Skin of body (tissue), 2 donors: ENCODE data around the gene ATAT1. TPM values are rescaled to one million over a fixed set of nuclear protein-coding genes. Genes with fewer than 3 reads are reported as not detected.

Source experiments
- DNase-seq: peaks from one replicate; lab custom pipeline; 2025; lab: John Stamatoyannopoulos, UW
- total RNA-seq: library from RNA; depleted of rRNA; stranded (reverse); fragments of >200 nt; gene quantifications from one replicate; pipeline ENCODE4 v1.2.3, GENCODE V29; 2014

Gene ATAT1
- total RNA-seq, 1 donor from 2014 or later = 7.8 TPM

- no peak for DNase-seq
Measured at GRCh38 chr6:30613251-30614043, 13.2 kb upstream of the ATAT1 start.

GRCh38 chr6:30614044-30614842 is 12.4 kb upstream of the ATAT1 start:
- DNase-seq = no peak

DNA sequence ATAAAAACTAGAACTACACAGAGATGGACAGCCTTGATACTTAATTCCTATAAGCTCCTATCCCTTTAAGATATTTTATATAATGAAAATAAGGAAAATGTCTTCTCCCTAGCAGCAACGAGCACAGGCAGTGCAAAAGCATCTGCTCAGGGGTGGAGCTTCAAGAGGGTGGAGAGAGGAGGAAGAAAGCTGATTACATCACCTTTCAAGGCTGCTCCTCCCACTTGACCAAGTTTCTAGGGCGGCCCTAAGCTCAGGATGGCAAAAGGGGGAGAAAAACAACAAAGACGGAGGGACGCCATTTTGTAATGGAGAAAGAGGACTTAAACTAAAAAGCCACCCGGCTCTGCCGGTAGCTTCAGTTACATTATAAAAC is 11.8 kb upstream of the ATAT1 start:
- peak; percentile 99 for DNase-seq

GRCh38 chr6:30615219-30615957 is 11.3 kb upstream of the ATAT1 start:
- DNase-seq = peak; percentile 90

DNA sequence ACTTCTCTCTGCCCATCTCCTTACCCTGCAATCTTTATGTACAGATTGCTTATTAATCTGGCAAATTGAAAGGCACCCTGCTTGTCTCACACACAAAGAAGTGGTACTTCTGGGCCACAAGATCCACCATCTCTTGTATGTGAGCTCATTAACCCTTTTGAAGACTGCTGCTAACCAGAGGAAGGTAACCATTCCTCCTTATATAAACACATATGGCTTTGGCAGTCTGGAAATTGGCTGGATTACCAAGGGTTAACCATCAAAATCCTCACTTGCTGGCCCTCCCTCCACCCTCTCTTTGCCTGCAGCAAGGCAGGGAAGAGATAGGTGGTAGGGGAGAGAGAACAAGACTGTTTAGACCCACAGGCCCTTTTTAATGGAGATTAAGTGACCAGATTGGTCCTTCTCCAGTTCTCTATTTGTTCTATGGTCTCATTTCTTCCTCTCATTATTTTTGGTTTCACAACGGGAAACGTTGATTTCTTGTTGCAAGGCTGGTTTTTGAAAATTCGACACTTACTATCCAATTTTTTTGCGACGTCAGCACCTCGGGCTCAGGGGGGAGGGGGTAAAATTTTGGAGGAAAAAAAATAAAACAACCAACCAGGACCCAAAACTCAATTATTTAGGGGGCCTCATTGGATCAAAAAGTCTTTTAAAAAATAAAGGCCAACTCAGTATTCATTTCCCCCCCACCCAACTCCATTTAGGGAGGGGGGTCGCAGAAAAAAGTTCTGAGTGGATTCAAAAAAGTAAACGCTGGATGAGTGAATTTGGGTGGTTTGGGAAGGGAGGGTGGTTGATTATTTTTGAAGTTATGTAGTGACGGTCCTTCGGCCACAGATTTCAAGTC is 10.5 kb upstream of the ATAT1 start:
- peak; percentile 70 for DNase-seq

DNA sequence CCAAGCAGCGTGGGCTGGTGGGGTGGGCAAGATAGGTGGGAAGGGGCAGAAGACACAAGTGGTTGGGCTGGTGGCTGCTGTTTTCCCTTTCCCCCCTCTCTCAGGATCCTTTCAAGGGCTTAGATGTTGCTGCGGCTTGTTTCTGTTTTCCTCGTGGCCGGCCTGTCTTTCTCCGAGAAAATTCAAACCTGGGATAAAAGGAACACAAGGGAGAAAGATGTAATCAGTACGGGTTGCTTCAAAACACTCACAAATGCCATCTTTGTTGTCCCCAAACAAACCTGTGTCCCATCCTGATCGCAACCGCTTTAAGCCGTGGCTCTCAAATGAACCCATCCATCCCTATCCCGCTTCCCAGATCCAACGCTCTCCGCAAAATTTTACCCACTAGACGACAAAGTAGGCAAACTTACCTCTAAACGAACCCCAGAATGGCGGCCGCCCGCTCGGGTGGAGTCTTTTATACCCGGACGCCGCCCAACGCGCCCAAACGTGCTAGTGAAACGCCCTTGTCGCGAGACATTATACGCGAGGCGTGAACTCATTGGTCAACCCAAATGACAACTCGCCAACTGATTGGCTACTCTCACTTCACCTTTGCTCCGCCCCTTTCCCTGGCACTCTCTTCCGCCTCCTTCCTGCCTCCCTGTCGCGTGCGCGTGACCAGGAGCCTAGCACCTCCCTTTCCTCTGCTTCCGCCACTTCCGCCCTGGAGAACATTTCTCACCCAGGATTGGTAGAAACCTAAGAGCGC is 9.7 kb upstream of the ATAT1 start, which contains the start of gene PPP1R10:
PPP1R10 (minus strand) TSS at position 433 of the 754 bp plus-strand sequence. CDS start 7,299 bp downstream, outside the sequence.
- DNase-seq = peak; percentile 100

GRCh38 chr6:30617565-30618269 is 9.0 kb upstream of the ATAT1 start, which contains the start of gene MRPS18B:
Gene MRPS18B (plus strand): TSS chr6:30617840. CDS start chr6:30617866, 26 bp downstream.
- DNase-seq = peak; percentile 100

- DNase-seq = no peak
Measured at GRCh38 chr6:30618270-30618797, 8.3 kb upstream of the ATAT1 start.

DNA sequence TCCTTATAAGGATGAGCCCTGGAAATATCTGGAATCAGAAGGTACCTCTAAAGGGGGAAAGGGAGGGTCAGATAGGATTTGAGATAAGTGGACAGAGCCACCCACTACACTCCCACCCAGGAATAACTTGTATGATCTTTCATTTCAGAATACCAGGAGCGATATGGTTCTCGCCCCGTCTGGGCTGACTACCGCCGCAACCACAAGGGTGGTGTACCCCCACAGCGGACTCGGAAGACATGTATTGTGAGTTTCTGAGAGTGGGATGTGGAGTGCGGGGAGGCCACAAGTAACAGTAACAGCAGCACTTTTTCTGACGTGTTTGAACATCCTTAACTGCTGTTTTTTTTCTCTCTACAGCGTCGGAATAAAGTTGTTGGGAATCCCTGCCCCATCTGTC is 7.1 kb upstream of the ATAT1 start:
- DNase-seq = no peak

GRCh38 chr6:30625511-30625910 is 1.2 kb upstream of the ATAT1 start:
- DNase-seq = no peak

- no peak for DNase-seq
Measured at GRCh38 chr6:30635834-30636233, 9.2 kb downstream of the ATAT1 start.

DNA sequence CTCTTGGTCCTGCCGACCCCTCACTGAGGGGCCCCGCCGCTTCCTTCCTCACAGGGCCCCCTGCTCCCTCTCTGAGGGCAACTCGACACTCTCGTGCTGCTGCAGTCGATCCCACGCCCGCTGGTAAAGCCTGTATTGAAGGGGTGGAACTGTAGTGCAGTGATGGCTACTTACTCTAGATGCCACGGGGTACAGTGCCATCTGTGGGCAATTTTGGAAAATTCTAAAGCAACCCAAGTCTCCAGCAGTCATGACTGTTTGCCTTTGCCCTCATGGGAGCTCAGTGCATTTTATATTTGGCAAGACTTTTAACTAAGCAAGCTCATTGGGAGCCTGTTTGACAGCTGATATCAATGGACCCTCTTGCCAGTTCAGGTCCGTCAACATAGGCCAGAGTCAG is 13.8 kb downstream of the ATAT1 start:
- no peak for DNase-seq

DNA sequence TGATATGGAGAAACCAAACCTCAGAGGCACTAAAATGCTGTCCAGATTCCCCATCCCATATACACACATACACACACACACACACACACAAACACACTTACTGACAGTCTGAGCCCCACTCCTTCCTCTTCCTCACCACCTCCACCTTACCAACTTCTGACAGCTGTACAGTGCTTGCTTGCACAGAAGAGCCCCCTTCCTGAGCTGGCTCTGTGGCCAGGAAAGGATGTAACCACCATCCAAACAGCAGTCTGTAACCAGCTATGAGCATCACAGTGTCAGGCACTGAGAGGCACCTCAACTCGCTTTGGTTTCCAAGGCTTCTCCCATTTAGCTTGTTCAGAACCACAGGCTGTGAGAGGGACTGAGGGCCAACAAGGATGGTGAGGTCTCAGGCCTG is 14.4 kb downstream of the ATAT1 start:
- no peak for DNase-seq

DNA sequence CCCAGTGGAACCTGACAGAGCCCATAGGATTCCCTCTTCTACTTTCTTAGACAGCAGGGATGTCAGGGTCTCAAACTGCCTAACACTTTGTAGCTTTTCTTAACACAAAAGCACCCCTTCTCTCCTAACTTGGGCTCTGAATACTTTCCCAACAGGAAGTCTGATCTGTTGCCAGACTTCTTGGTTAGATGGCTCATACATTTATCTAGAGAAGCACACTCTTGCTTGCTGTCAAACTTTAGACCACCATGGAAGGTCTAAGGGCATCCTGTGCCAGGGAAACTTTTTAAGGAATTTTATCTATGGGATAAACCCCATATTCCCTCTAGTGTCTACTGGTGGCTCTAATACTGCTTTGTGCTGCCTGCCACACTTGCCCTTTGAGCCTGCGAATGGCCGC is 17.0 kb downstream of the ATAT1 start:
- no peak for DNase-seq

GRCh38 chr6:30644769-30645168 is 18.1 kb downstream of the ATAT1 start:
- DNase-seq = no peak

DNA sequence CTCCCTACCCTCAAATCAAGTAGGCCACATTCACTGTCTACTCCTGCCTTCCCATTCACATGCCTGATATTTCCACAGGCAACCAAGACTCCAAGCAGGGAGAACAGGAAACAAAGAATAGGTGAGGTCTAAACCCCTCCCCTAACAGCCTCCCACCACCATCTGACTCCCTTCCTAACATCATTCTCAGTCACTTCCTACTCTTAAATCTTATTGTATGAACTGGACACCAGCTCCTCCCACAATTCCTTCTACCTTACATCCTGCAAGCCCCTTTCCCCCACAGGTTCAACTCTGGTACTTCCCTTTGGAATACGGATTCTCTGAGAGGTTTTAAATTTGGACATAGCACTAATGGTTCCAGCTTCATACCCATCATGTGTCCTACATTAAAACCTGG is 19.3 kb downstream of the ATAT1 start:
- no peak for DNase-seq

- peak; percentile 87 for DNase-seq
Measured at GRCh38 chr6:30646450-30647241, 20.0 kb downstream of the ATAT1 start, which contains the start of gene C6orf136. Gene C6orf136 (plus strand): TSS chr6:30647133. CDS start chr6:30647232, 99 bp downstream.
